Sigmoid colon (tissue), 3 donors: Measurements from ENCODE around the gene PTGR3.

Source experiments
- CTCF ChIP-seq, 4 experiments: fragments of 450-650 bp in 3 of 4; fragments of 200-600 bp in 1 of 4; IDR thresholded peaks; one replicate each; pipeline ENCODE4 v1.5.1; 2016 to 2019; ENCODE audit warnings: antibody characterized with exemption in 4 of 4, mild to moderate bottlenecking in 3 of 4, moderate library complexity in 2 of 4
- POLR2A ChIP-seq, 2 donors: fragments of 450-650 bp; IDR thresholded peaks; one replicate each; pipeline ENCODE4 v1.6.1; 2016; ENCODE audit warnings: antibody characterized with exemption in 2 of 2, mild to moderate bottlenecking in 2 of 2, moderate library complexity in 2 of 2

- TF ChIP-seq POLR2A (IDR thresholded peaks at IDR 0.05), result no peak
- TF ChIP-seq CTCF (IDR thresholded peaks at IDR 0.05), result no peak
These were observed 13.0 kb upstream of the PTGR3 start for GRCh38 chr18:75221897-75222296.
